Hepatocyte (in vitro differentiated cells): ENCODE results near the gene TEAD1. TPM values are rescaled to one million over a fixed set of nuclear protein-coding genes. Genes with fewer than 3 reads are reported as not detected.
A peak's percentile ranks its signal among the peaks of the same experiment; 100 is the strongest.

Source experiments
- DNase-seq: peaks from one replicate; pipeline ENCODE4 v3.0.0-alpha.2; 2016; ENCODE audit warnings: low spot score
- H2AFZ ChIP-seq: fragments of 200-600 bp; sonication (generic); 2 replicates; pipeline ENCODE4 v1.6.0; 2016; ENCODE audit warnings: antibody characterized with exemption, mild to moderate bottlenecking
- H3K27ac ChIP-seq: fragments of 200-600 bp; sonication (generic); 2 replicates; pipeline ENCODE4 v1.5.1; 2016; ENCODE audit warnings: mild to moderate bottlenecking
- H3K27me3 ChIP-seq: fragments of 200-600 bp; sonication (generic); 2 replicates; pipeline ENCODE4 v1.6.1; 2016
- H3K36me3 ChIP-seq: fragments of 200-600 bp; sonication (generic); replicated peaks from 2 replicates; pipeline ENCODE4 v1.5.1; 2016; ENCODE audit warnings: low read depth; ENCODE audit not compliant: insufficient read depth
- H3K4me1 ChIP-seq: fragments of 200-600 bp; sonication (generic); 2 replicates; pipeline ENCODE4 v1.5.1; 2016; ENCODE audit warnings: mild to moderate bottlenecking, moderate library complexity; ENCODE audit not compliant: insufficient read depth
- H3K4me2 ChIP-seq: fragments of 200-600 bp; sonication (generic); 2 replicates; pipeline ENCODE4 v1.6.0; 2016
- H3K4me3 ChIP-seq: fragments of 200-600 bp; sonication (generic); 2 replicates; pipeline ENCODE4 v1.5.1; 2016; ENCODE audit warnings: mild to moderate bottlenecking
- H3K79me2 ChIP-seq: fragments of 200-600 bp; sonication (generic); 2 replicates; pipeline ENCODE4 v1.6.0; 2017; ENCODE audit warnings: mild to moderate bottlenecking
- H3K9me2 ChIP-seq: fragments of 200-600 bp; sonication (generic); replicated peaks from 2 replicates; pipeline ENCODE4 v1.6.0; 2017; ENCODE audit warnings: mild to moderate bottlenecking; ENCODE audit not compliant: insufficient read depth
- H3K9me3 ChIP-seq: fragments of 200-600 bp; sonication (generic); 2 replicates; pipeline ENCODE4 v1.5.1; 2016; ENCODE audit warnings: low read depth, mild to moderate bottlenecking
- H4K20me1 ChIP-seq: fragments of 200-600 bp; sonication (generic); 2 replicates; pipeline ENCODE4 v1.6.0; 2016; ENCODE audit warnings: mild to moderate bottlenecking; ENCODE audit not compliant: insufficient read depth, poor library complexity, severe bottlenecking
- CTCF ChIP-seq: fragments of 200-600 bp; sonication (generic); IDR thresholded peaks from 2 replicates; pipeline ENCODE4 v1.5.1; 2016; ENCODE audit warnings: antibody characterized with exemption, mild to moderate bottlenecking; ENCODE audit not compliant: poor library complexity
- EZH2 ChIP-seq: fragments of 200-600 bp; sonication (generic); IDR thresholded peaks from 2 replicates; pipeline ENCODE4 v1.6.1; 2016; ENCODE audit warnings: antibody characterized with exemption, mild to moderate bottlenecking, borderline replicate concordance
- EZH2phosphoT487 ChIP-seq: fragments of 200-600 bp; sonication (generic); IDR thresholded peaks from one replicate; pipeline ENCODE4 v1.6.1; 2018; ENCODE audit warnings: antibody characterized with exemption, mild to moderate bottlenecking, low read depth, moderate library complexity; ENCODE audit not compliant: unreplicated experiment, severe bottlenecking
- WGBS: methylation state at CpG from one replicate; pipeline ENCODE4 v1.1.6; 2016; ENCODE audit warnings: low lambda C conversion rate; ENCODE audit errors: missing lambda C conversion rate; 5-methylcytosine and 5-hydroxymethylcytosine counted together
- polyA plus RNA-seq: library from polyadenylated mRNA; unstranded; fragments of >200 nt; fragmentation: Nextera tagmentation; extraction: Ambion mirVana; gene quantifications from 2 replicates; pipeline ENCODE4 v1.2.1, GENCODE V29; 2016
- total RNA-seq: library from RNA; depleted of rRNA; stranded (reverse); fragments of >200 nt; gene quantifications from 2 replicates; pipeline ENCODE4 v1.2.3, GENCODE V29; 2014

TEAD1 gene
- total and polyA plus RNA-seq, 2 experiments from 2014 or later: 37.2 to 82.2 TPM

- peak overlapping the region; percentile 77 for H3K27ac ChIP-seq
- no peaks in the 10 kb centered on the region for H3K9me3 ChIP-seq
- no peaks in the 10 kb centered on the region for H3K36me3 ChIP-seq
- H3K79me2 ChIP-seq: peaks cover 98% of the 10 kb centered on the region
- H2AFZ ChIP-seq: no peak overlapping the region
- no peak for TF ChIP-seq CTCF
- peaks cover 16% of the 10 kb centered on the region for H4K20me1 ChIP-seq
- H3K27me3 ChIP-seq: no peaks in the 10 kb centered on the region
- H3K9me2 ChIP-seq: no peaks in the 10 kb centered on the region
- no peak overlapping the region for H3K4me3 ChIP-seq
- H3K4me2 ChIP-seq: no peak overlapping the region
- H3K4me1 ChIP-seq: peaks cover 81% of the 10 kb centered on the region
- WGBS: 64% methylated on average over 5 of the region's 5 CpGs
- DNase-seq: no peak
Observed at GRCh38 chr11:12683874-12684273, 9.7 kb downstream of the TEAD1 start.

- Histone ChIP-seq H3K79me2 (peaks cover 98% of the 10 kb centered on the region), H3K27ac (peak overlapping the region; percentile 77), H3K4me3 (no peak overlapping the region), H3K4me1 (peaks cover 80% of the 10 kb centered on the region), H3K36me3 (no peaks in the 10 kb centered on the region), H2AFZ (no peak overlapping the region), H3K27me3 (no peaks in the 10 kb centered on the region), H4K20me1 (peaks cover 16% of the 10 kb centered on the region), H3K9me2 (no peaks in the 10 kb centered on the region), H3K9me3 (no peaks in the 10 kb centered on the region), H3K4me2 (peak overlapping the region; percentile 9)
- no peak for DNase-seq
- 79% methylated on average over 4 of the region's 4 CpGs for WGBS
- TF ChIP-seq EZH2phosphoT487: no peak
- no peak for TF ChIP-seq EZH2
- no peak for TF ChIP-seq CTCF
Observed at GRCh38 chr11:12684315-12684714, 10.1 kb downstream of the TEAD1 start.

GRCh38 chr11:12684816-12685215 lies 10.6 kb downstream of the TEAD1 start:
- peaks cover 77% of the 10 kb centered on the region for H3K4me1 ChIP-seq
- no peaks in the 10 kb centered on the region for H3K36me3 ChIP-seq
- peaks cover 98% of the 10 kb centered on the region for H3K79me2 ChIP-seq
- H3K4me3 ChIP-seq: no peak overlapping the region
- TF ChIP-seq EZH2phosphoT487: no peak
- TF ChIP-seq EZH2: no peak
- no peak for TF ChIP-seq CTCF
- DNase-seq: no peak
- peaks cover 16% of the 10 kb centered on the region for H4K20me1 ChIP-seq
- no peaks in the 10 kb centered on the region for H3K9me3 ChIP-seq
- 48% methylated on average over 1 of the region's 1 CpG for WGBS
- no peak overlapping the region for H2AFZ ChIP-seq
- no peaks in the 10 kb centered on the region for H3K27me3 ChIP-seq
- H3K27ac ChIP-seq: peak overlapping the region; percentile 77
- H3K4me2 ChIP-seq: peak overlapping the region; percentile 9
- no peaks in the 10 kb centered on the region for H3K9me2 ChIP-seq

GRCh38 chr11:12685229-12685628 lies 11.0 kb downstream of the TEAD1 start:
- no peaks in the 10 kb centered on the region for H3K27me3 ChIP-seq
- peaks cover 73% of the 10 kb centered on the region for H3K4me1 ChIP-seq
- H3K9me3 ChIP-seq: no peaks in the 10 kb centered on the region
- H2AFZ ChIP-seq: no peak overlapping the region
- H3K4me2 ChIP-seq: no peak overlapping the region
- TF ChIP-seq CTCF (no peak), EZH2phosphoT487 (no peak), EZH2 (no peak)
- peak overlapping the region; percentile 77 for H3K27ac ChIP-seq
- H4K20me1 ChIP-seq: peaks cover 16% of the 10 kb centered on the region
- WGBS: 88% methylated on average over 3 of the region's 3 CpGs
- H3K4me3 ChIP-seq: no peak overlapping the region
- H3K9me2 ChIP-seq: no peaks in the 10 kb centered on the region
- H3K36me3 ChIP-seq: no peaks in the 10 kb centered on the region
- no peak for DNase-seq
- peaks cover 99% of the 10 kb centered on the region for H3K79me2 ChIP-seq
